ENCODE results near the gene GNG13.
"Not testable (repeated sequence)": the region's sequence is repeated elsewhere in the genome, so short reads cannot be mapped to it uniquely, and the experiment has no call there.

Gene GNG13

GRCh38 chr16:760065-760464, 40.5 kb downstream of the GNG13 start:
- no peak for DNase-seq

- no peak for DNase-seq
Measured at GRCh38 chr16:759110-759910, 41.2 kb downstream of the GNG13 start.

- DNase-seq = no peak
Measured at GRCh38 chr16:756428-756827, 44.1 kb downstream of the GNG13 start.

GRCh38 chr16:754656-755055, 45.9 kb downstream of the GNG13 start:
- no peak for DNase-seq

GRCh38 chr16:754121-754607, 46.4 kb downstream of the GNG13 start:
- not testable (repeated sequence) for DNase-seq

- no peak for DNase-seq
Measured at GRCh38 chr16:752007-752312, 48.6 kb downstream of the GNG13 start.

GRCh38 chr16:751152-752006, 49.2 kb downstream of the GNG13 start:
- DNase-seq = no peak

GRCh38 chr16:750485-750884, 50.0 kb downstream of the GNG13 start:
- DNase-seq = no peak

GRCh38 chr16:749010-749409, 51.5 kb downstream of the GNG13 start:
- DNase-seq = no peak

Measured in KG1 (cell line).